ENCODE data around the gene CEP89.
"Not testable (repeated sequence)": the region's sequence is repeated elsewhere in the genome, so short reads cannot be mapped to it uniquely, and the experiment has no call there.

The CEP89 gene

DNA sequence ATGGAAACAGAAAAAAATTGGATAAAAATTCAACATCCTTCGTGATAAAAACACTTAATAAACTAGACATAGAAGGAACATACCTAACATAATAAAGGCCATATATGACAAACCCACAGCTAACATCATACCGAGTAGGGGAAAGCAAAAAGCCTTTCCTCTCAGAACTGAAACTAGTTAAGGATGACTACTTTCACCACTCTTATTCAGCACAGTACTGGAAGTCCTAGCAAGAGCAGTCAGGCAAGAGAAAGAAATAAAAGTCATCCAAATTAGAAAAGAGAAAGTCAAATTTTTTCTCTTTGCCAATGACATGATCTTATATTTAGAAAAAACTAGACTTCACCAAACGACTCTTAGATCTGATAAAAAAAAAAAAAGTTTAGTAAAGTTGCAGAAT is 76.4 kb downstream of the CEP89 start:
- Mint-ChIP-seq H3K27me3 (ENCODE audit: low read depth) (no peaks in the 10 kb centered on the region), H3K36me3 (ENCODE audit: low read depth) (peaks cover 29% of the 10 kb centered on the region), H3K27ac (no peak overlapping the region), H3K9me3 (peaks cover 25% of the 10 kb centered on the region), H3K4me1 (ENCODE audit: low read depth) (peaks cover 7% of the 10 kb centered on the region), H3K4me3 (no peak overlapping the region)
- no peak for DNase-seq (ENCODE audit: low spot score)

DNA sequence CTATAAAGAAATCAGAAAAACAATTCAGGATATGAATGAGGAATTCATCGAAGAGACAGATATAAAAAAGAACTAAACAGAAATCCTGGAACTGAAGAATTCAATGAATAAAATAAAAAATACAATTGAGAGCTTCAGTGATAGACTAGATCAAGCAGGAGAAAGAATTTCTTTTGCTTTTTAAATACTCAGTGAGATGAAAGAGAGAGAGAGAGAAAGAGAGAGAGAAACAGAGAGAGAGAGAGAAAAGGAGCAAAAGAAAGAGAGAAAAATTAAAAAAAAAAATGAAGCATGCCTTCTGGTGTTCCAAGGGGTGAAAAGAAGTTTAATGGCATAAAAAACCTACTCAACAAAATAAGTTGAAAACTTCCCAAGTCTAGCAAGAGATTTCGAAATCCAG is 80.1 kb downstream of the CEP89 start:
- Mint-ChIP-seq H3K4me1 (ENCODE audit: low read depth) (peaks cover 7% of the 10 kb centered on the region), H3K4me3 (no peak overlapping the region), H3K27ac (no peak overlapping the region), H3K36me3 (ENCODE audit: low read depth) (peaks cover 24% of the 10 kb centered on the region), H3K27me3 (ENCODE audit: low read depth) (no peaks in the 10 kb centered on the region), H3K9me3 (peaks cover 25% of the 10 kb centered on the region)
- no peak for DNase-seq (ENCODE audit: low spot score)

DNA sequence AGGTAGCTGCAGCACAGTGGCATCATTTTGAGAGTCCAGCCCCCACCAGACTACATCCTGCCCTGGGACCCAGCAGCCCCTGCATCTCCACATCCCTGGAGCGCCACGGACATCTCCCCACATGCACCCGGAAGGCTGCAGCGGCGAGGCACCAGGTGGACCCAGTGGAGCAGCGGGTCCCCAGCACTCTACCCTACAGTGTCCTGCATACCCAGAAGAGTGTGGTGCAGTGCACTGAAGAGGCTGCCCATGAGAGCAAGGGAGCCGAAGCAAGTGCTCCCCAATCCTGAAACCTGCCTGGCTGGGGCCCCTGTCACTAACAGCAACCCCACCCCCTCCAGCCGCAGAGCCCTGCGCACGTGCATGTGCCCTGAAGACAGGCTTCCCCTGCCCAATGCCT is 80.9 kb downstream of the CEP89 start:
- Mint-ChIP-seq H3K36me3 (ENCODE audit: low read depth) (peaks cover 24% of the 10 kb centered on the region), H3K4me1 (ENCODE audit: low read depth) (peaks cover 7% of the 10 kb centered on the region), H3K9me3 (peaks cover 25% of the 10 kb centered on the region), H3K27ac (no peak overlapping the region), H3K27me3 (ENCODE audit: low read depth) (no peaks in the 10 kb centered on the region), H3K4me3 (no peak overlapping the region)
- no peak for DNase-seq (ENCODE audit: low spot score)

- peaks cover 25% of the 10 kb centered on the region for H3K9me3 Mint-ChIP-seq
- H3K27me3 Mint-ChIP-seq (ENCODE audit: low read depth) = no peaks in the 10 kb centered on the region
- H3K4me3 Mint-ChIP-seq = no peak overlapping the region
- no peak overlapping the region for H3K27ac Mint-ChIP-seq
- peaks cover 24% of the 10 kb centered on the region for H3K36me3 Mint-ChIP-seq (ENCODE audit: low read depth)
- DNase-seq (ENCODE audit: low spot score) = no peak
- peaks cover 3% of the 10 kb centered on the region for H3K4me1 Mint-ChIP-seq (ENCODE audit: low read depth)
Observed at GRCh38 chr19:32890326-32890725, 81.4 kb downstream of the CEP89 start.

DNA sequence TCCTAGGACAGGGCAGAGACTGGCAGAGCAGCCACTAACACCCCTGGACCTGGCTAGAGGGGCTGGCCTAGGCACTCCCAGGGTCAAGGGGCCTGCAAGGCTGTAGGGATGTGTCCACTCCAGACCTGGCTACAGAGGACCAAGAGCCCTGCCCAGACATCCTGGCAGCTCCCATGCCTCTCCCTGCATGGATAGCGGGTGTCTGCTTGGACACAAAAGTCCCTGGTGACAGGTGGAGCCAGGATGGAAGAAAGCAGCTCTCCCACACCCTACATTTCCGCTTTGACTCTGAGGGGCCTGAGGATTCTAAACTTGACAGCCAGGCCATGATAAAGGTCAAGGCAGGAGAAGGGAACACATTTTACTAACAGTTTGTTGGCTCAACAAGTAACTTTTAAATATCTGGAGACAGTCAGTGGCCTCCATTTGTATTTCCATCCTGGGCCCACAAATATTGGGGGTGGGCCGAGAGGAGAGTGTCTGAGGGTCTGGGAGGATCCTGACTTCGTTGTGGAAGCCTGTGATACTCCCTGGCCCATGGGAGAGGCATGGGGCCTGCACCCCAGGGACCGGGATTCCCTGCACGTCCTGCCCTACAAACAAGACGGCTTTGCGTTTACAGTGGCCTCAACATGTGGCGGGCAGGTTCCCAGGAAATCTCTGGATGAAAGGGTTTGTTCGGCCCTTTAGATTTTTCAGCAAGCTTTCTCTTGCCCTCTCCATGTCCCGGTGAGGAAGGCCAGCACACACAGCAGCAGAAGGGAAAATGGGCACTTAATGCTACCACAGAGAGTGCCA is 82.4 kb downstream of the CEP89 start:
- peaks cover 23% of the 10 kb centered on the region for H3K36me3 Mint-ChIP-seq (ENCODE audit: low read depth)

GRCh38 chr19:32887572-32888215 is 84.1 kb downstream of the CEP89 start:
- Mint-ChIP-seq H3K4me3 (no peak overlapping the region), H3K4me1 (ENCODE audit: low read depth) (no peaks in the 10 kb centered on the region), H3K36me3 (ENCODE audit: low read depth) (peaks cover 14% of the 10 kb centered on the region), H3K9me3 (peaks cover 13% of the 10 kb centered on the region), H3K27ac (no peak overlapping the region), H3K27me3 (ENCODE audit: low read depth) (no peaks in the 10 kb centered on the region)
- no peak for DNase-seq (ENCODE audit: low spot score)

More for the DNA sequence above, 82.4 kb downstream of the CEP89 start:
- H3K27me3 Mint-ChIP-seq (ENCODE audit: low read depth) = no peaks in the 10 kb centered on the region
- H3K4me1 Mint-ChIP-seq (ENCODE audit: low read depth) = no peaks in the 10 kb centered on the region
- no peak overlapping the region for H3K4me3 Mint-ChIP-seq
- DNase-seq (ENCODE audit: low spot score) = no peak
- H3K9me3 Mint-ChIP-seq = peaks cover 25% of the 10 kb centered on the region
- H3K27ac Mint-ChIP-seq = no peak overlapping the region

DNA sequence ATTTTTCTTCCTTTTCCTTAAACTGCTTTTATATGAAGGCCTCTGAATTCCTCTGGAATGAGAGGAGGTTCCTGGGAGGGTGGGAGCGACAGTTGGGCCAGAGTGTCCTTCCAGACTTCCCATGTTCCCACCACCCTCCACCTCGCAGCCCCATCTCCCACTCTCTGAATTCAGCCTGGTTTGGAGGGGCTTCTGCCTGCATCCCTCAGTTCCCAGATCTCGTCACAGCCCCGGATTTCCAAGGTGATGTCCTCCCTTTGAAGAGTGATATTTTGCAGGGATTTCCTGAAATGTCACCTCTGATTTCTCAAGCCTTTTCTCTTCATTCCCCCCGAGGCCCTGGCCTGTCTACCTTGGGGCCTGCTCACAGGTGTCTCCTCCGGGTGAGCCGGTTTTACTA is 85.5 kb downstream of the CEP89 start:
- H3K36me3 Mint-ChIP-seq (ENCODE audit: low read depth) = peaks cover 4% of the 10 kb centered on the region
- no peak for DNase-seq (ENCODE audit: low spot score)
- H3K4me1 Mint-ChIP-seq (ENCODE audit: low read depth) = no peaks in the 10 kb centered on the region
- H3K27ac Mint-ChIP-seq = no peak overlapping the region
- H3K27me3 Mint-ChIP-seq (ENCODE audit: low read depth) = no peaks in the 10 kb centered on the region
- peaks cover 2% of the 10 kb centered on the region for H3K9me3 Mint-ChIP-seq
- no peak overlapping the region for H3K4me3 Mint-ChIP-seq

DNA sequence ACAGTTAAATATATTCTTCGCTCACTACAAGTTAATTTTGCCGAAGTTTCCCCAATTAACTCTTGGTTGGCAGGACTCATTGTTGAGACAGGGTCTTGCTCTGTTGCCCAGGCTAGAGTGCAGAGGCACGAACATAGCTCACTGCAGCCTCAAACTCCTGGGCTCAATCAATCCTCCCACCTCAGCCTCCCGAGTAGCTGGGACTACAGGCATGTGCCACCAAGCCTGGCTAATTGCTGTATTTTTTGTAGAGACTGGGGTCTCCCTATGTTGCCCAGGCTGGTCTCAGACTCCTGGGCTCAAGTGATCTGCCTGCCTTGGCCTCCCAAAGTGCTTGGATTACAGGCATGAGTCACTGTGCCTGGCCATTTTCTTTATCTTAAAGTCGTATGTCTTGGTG is 86.5 kb downstream of the CEP89 start:
- not testable (repeated sequence) for H3K4me3 Mint-ChIP-seq; H3K9me3 Mint-ChIP-seq; DNase-seq (ENCODE audit: low spot score); H3K4me1 Mint-ChIP-seq (ENCODE audit: low read depth); H3K27ac Mint-ChIP-seq; H3K27me3 Mint-ChIP-seq (ENCODE audit: low read depth); H3K36me3 Mint-ChIP-seq (ENCODE audit: low read depth)

- H3K4me3 Mint-ChIP-seq = no peak overlapping the region
- H3K9me3 Mint-ChIP-seq = no peaks in the 10 kb centered on the region
- no peak overlapping the region for H3K27ac Mint-ChIP-seq
Observed at GRCh38 chr19:32881766-32882165, 90.0 kb downstream of the CEP89 start.

GRCh38 chr19:32880622-32881021 is 91.1 kb downstream of the CEP89 start:
- Mint-ChIP-seq H3K27me3 (ENCODE audit: low read depth) (no peaks in the 10 kb centered on the region), H3K9me3 (no peaks in the 10 kb centered on the region), H3K4me1 (ENCODE audit: low read depth) (no peaks in the 10 kb centered on the region), H3K4me3 (no peak overlapping the region), H3K36me3 (ENCODE audit: low read depth) (no peaks in the 10 kb centered on the region), H3K27ac (no peak overlapping the region)
- no peak for DNase-seq (ENCODE audit: low spot score)

More at GRCh38 chr19:32881766-32882165, 90.0 kb downstream of the CEP89 start:
- no peaks in the 10 kb centered on the region for H3K27me3 Mint-ChIP-seq (ENCODE audit: low read depth)
- DNase-seq (ENCODE audit: low spot score) = no peak
- H3K36me3 Mint-ChIP-seq (ENCODE audit: low read depth) = no peaks in the 10 kb centered on the region
- no peaks in the 10 kb centered on the region for H3K4me1 Mint-ChIP-seq (ENCODE audit: low read depth)

GRCh38 chr19:32879741-32880140 is 92.0 kb downstream of the CEP89 start:
- no peaks in the 10 kb centered on the region for H3K4me1 Mint-ChIP-seq (ENCODE audit: low read depth)
- H3K36me3 Mint-ChIP-seq (ENCODE audit: low read depth) = no peaks in the 10 kb centered on the region
- no peak overlapping the region for H3K27ac Mint-ChIP-seq
- no peak for DNase-seq (ENCODE audit: low spot score)
- H3K27me3 Mint-ChIP-seq (ENCODE audit: low read depth) = no peaks in the 10 kb centered on the region
- no peak overlapping the region for H3K4me3 Mint-ChIP-seq
- no peaks in the 10 kb centered on the region for H3K9me3 Mint-ChIP-seq

GRCh38 chr19:32878988-32879387 is 92.8 kb downstream of the CEP89 start:
- no peaks in the 10 kb centered on the region for H3K36me3 Mint-ChIP-seq (ENCODE audit: low read depth)
- no peak overlapping the region for H3K4me3 Mint-ChIP-seq
- H3K27me3 Mint-ChIP-seq (ENCODE audit: low read depth) = no peaks in the 10 kb centered on the region
- no peaks in the 10 kb centered on the region for H3K4me1 Mint-ChIP-seq (ENCODE audit: low read depth)
- DNase-seq (ENCODE audit: low spot score) = no peak
- H3K27ac Mint-ChIP-seq = no peak overlapping the region
- H3K9me3 Mint-ChIP-seq = no peaks in the 10 kb centered on the region

DNA sequence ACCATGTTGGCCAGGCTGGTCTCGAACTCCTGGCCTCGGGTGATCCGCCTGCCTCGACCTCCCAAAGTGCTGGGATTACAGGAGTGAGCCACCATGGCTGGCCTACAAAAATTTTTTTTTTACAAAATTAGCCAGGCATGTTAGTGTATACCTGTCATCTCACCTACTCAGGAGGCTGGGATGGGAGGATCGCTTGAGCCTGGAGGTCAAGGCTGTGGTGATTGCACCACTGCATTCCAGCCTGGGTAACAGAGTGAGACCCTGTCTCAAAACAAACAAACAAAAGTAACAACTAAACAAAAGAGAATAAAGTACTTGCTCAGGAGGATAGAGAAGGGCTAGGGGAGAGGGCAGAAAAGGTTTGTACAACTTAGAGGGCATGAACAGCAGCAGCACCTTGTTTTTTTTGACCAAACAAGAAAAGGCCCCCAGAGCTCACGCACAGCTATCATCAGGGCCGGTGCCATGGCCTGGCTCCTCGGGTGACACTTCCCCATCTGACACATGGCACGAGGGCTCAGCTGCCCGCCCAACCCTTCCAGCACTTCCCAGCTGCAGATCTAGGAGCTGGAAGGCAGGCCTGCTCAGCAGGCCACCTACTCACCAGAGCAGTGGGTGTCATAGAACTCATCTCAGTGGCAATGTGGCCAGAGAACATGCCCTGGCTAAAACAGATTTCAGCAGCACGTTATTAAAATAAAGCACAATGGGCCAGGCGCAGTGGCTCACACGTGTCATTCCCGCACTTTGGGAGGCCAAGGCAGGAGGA is 93.6 kb downstream of the CEP89 start:
- Mint-ChIP-seq H3K27me3 (ENCODE audit: low read depth) (no peaks in the 10 kb centered on the region), H3K4me1 (ENCODE audit: low read depth) (no peaks in the 10 kb centered on the region), H3K9me3 (no peaks in the 10 kb centered on the region)

DNA sequence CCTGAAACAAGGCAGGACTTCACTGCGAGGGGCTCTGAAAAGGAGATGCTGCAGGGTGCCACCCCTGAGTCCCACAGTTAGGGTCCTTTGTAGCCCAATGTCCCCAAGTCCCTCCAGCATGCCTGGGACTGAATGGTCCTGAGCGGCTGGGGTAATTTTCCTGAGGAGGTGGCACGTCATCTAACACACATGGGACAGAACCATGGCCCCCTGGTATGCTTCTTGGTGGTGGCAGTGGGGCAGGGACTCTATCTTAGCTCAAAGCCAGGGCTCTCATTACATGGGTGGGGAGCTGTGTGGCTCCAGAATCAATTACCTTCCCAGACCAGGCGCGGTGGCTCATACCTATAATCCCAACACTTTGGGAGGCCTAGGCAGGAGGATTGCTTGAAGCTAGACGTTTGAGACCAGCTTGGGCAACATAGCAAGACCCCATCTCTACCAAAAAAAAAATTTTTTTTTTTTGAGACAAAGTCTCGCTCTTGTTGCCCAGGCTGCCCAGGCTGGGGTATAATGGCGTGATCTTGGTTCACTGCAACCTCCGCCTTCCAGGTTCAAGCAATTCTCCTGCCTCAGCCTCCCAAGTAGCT is 94.3 kb downstream of the CEP89 start:
- H3K27ac Mint-ChIP-seq = no peak overlapping the region
- no peak for DNase-seq (ENCODE audit: low spot score)
- no peaks in the 10 kb centered on the region for H3K4me1 Mint-ChIP-seq (ENCODE audit: low read depth)
- no peaks in the 10 kb centered on the region for H3K9me3 Mint-ChIP-seq
- no peaks in the 10 kb centered on the region for H3K36me3 Mint-ChIP-seq (ENCODE audit: low read depth)
- no peaks in the 10 kb centered on the region for H3K27me3 Mint-ChIP-seq (ENCODE audit: low read depth)
- no peak overlapping the region for H3K4me3 Mint-ChIP-seq

More for the DNA sequence above, 93.6 kb downstream of the CEP89 start:
- Mint-ChIP-seq H3K4me3 (no peak overlapping the region), H3K36me3 (ENCODE audit: low read depth) (no peaks in the 10 kb centered on the region), H3K27ac (no peak overlapping the region)
- DNase-seq (ENCODE audit: low spot score) = no peak
